Measurements from ENCODE around the gene TMEM272. TPM values are rescaled to one million over a fixed set of nuclear protein-coding genes. Genes with fewer than 3 reads are reported as not detected.

TMEM272 gene
- total and polyA plus RNA-seq, 2 of the 4 experiments (the other 2 are of a cell fraction) = not detected

DNA sequence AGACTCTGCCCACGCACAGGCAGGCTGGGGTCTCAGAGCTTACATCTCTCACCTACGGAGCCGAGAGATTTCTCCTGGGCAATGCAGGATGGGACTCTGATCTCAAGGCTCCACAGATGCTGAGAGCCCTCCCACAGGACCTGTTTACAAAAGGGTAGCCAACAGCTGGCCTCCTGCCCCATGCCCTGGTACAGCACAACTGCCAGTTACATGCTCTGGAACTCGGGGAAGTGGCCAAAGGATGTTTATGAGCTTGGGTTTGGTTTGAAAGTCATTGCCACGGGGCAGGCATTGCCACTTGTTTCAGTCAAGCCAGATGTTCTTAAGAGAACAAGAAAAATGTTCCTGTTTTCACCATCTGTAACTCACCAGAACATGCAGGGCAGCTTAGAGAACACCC lies 44.5 kb downstream of the TMEM272 start:
- Histone ChIP-seq H3K79me1 (ENCODE audit: low read depth in 1 of 2, low read length in 2 of 2) (peaks cover 0 to 9% of the 10 kb centered on the region in 2 experiments; a peak in 1 of 4 replicates), H2AFZ (replicated peaks; ENCODE audit: low read length, poor library complexity) (no peak overlapping the region), H4K91ac (ENCODE audit: insufficient read depth, low read depth, low read length) (no peak overlapping the region), H4K5ac (ENCODE audit: low read depth, low read length) (no peak overlapping the region), H3K27ac (ENCODE audit: insufficient read depth, low read length) (no peak overlapping the region), H3K18ac (ENCODE audit: low read depth, low read length) (no peak overlapping the region), H2BK20ac (ENCODE audit: low read depth, low read length) (no peak overlapping the region), H3K23ac (ENCODE audit: low read depth, low read length) (no peak overlapping the region), H4K20me1 (ENCODE audit: insufficient read depth, low read length) (no peaks in the 10 kb centered on the region), H3K56ac (ENCODE audit: extremely low read depth, insufficient read depth, low read length) (no peak overlapping the region), H3K4me1 (ENCODE audit: control insufficient read depth, insufficient read depth, low read length) (peaks cover 4% of the 10 kb centered on the region), H3K4me3 (ENCODE audit: insufficient read depth, low read depth, low read length) (no peak overlapping the region), H2BK120ac (ENCODE audit: low read depth, low read length) (no peak overlapping the region), H2BK15ac (ENCODE audit: low read depth, low read length) (no peak overlapping the region), H3K4me2 (ENCODE audit: low read depth, low read length) (no peak overlapping the region), H2AK9ac (replicated peaks; ENCODE audit: low read depth, low read length, poor library complexity) (no peak overlapping the region), H2AK5ac (ENCODE audit: low read depth, low read length) (no peak overlapping the region), H3K14ac (replicated peaks; ENCODE audit: low read depth, low read length) (no peak overlapping the region), H3K36me3 (ENCODE audit: control insufficient read depth, insufficient read depth, low read length) (no peaks in the 10 kb centered on the region), H2BK5ac (ENCODE audit: low read depth, low read length, poor library complexity, severe bottlenecking) (no peak overlapping the region), H4K8ac (ENCODE audit: low read depth in 2 of 2, low read length in 2 of 2) (no peak overlapping the region), H3K9me3 (ENCODE audit: control insufficient read depth, insufficient read depth, low read length) (no peaks in the 10 kb centered on the region), H3K27me3 (ENCODE audit: control insufficient read depth, insufficient read depth, low read length) (no peaks in the 10 kb centered on the region), H3K9me1 (ENCODE audit: insufficient read depth, low read length) (peaks cover 4% of the 10 kb centered on the region; the same call in 1 of the 2 replicates), H3K4ac (ENCODE audit: low read depth, low read length) (no peak overlapping the region), H3K9ac (ENCODE audit: low read depth, low read length) (no peak overlapping the region)
- dilution Hi-C loops (cut with HindIII; ENCODE audit: low sequenced_read_pairs, unreplicated experiment) (no loop called here), intact Hi-C loops (cut with micrococcal nuclease) (loop anchor here (5.0 to 10.0 kb wide), 2 partner anchors 348 to 576 kb away; partner anchors contain the start of genes FAM124A and INTS6), in situ Hi-C loops (cut with MboI; ENCODE audit: low sequenced_read_pairs) (no loop called here)
- BruUV-seq (replicated peaks) = no TSS peak
- ATAC-seq (ENCODE audit: low read depth) = no peak
- POLR2A ChIA-PET (ENCODE audit: unreplicated experiment) = no interaction called here
- 83% methylated on average over 2 of the region's 5 CpGs; no CpG with 5 or more reads in 1 of the 2 experiments for WGBS, 2 experiments (ENCODE audit: extremely low coverage in 2 of 2, insufficient read length in 1 of 2)
- DNase-seq = no peak
- CTCF ChIA-PET = no interaction called here
- TF ChIP-seq MAFK (IDR thresholded peaks at IDR 0.05; ENCODE audit: low read depth, low read length) (no peak), POLR2A (IDR thresholded peaks at IDR 0.05; ENCODE audit: low read depth, low read length) (no peak), RAD21 (IDR thresholded peaks at IDR 0.05; ENCODE audit: low read length) (no peak), NFE2L2 (IDR thresholded peaks at IDR 0.05; ENCODE audit: low read depth, low read length) (no peak), CHD1 (IDR thresholded peaks at IDR 0.05; ENCODE audit: low read depth, low read length) (no peak), FOS (IDR thresholded peaks at IDR 0.05; ENCODE audit: low read depth, low read length) (no peak), RCOR1 (IDR thresholded peaks at IDR 0.05; ENCODE audit: insufficient replicate concordance, low read length) (no peak), SMC3 (IDR thresholded peaks at IDR 0.05; ENCODE audit: low read depth, low read length) (no peak), RFX5 (IDR thresholded peaks at IDR 0.05; ENCODE audit: low read depth, low read length) (no peak), CEBPB (IDR thresholded peaks at IDR 0.05; ENCODE audit: low read depth, low read length) (no peak), MAZ (IDR thresholded peaks at IDR 0.05; ENCODE audit: borderline replicate concordance, low read depth, low read length) (no peak), BHLHE40 (IDR thresholded peaks at IDR 0.05; ENCODE audit: low read depth, low read length) (no peak)
- TF ChIP-seq, protein P1, sequence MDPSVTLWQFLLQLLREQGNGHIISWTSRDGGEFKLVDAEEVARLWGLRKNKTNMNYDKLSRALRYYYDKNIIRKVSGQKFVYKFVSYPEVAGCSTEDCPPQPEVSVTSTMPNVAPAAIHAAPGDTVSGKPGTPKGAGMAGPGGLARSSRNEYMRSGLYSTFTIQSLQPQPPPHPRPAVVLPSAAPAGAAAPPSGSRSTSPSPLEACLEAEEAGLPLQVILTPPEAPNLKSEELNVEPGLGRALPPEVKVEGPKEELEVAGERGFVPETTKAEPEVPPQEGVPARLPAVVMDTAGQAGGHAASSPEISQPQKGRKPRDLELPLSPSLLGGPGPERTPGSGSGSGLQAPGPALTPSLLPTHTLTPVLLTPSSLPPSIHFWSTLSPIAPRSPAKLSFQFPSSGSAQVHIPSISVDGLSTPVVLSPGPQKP (IDR thresholded peaks at IDR 0.05; ENCODE audit: borderline replicate concordance, low read depth, low read length) = no peak
- TF ChIP-seq, protein P2, sequence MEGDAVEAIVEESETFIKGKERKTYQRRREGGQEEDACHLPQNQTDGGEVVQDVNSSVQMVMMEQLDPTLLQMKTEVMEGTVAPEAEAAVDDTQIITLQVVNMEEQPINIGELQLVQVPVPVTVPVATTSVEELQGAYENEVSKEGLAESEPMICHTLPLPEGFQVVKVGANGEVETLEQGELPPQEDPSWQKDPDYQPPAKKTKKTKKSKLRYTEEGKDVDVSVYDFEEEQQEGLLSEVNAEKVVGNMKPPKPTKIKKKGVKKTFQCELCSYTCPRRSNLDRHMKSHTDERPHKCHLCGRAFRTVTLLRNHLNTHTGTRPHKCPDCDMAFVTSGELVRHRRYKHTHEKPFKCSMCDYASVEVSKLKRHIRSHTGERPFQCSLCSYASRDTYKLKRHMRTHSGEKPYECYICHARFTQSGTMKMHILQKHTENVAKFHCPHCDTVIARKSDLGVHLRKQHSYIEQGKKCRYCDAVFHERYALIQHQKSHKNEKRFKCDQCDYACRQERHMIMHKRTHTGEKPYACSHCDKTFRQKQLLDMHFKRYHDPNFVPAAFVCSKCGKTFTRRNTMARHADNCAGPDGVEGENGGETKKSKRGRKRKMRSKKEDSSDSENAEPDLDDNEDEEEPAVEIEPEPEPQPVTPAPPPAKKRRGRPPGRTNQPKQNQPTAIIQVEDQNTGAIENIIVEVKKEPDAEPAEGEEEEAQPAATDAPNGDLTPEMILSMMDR (conservative IDR thresholded peaks at IDR 0.05; ENCODE audit: low read depth, low read length) = no peak
- TF ChIP-seq, protein P3, sequence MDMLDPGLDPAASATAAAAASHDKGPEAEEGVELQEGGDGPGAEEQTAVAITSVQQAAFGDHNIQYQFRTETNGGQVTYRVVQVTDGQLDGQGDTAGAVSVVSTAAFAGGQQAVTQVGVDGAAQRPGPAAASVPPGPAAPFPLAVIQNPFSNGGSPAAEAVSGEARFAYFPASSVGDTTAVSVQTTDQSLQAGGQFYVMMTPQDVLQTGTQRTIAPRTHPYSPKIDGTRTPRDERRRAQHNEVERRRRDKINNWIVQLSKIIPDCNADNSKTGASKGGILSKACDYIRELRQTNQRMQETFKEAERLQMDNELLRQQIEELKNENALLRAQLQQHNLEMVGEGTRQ (IDR thresholded peaks at IDR 0.05; ENCODE audit: low read depth, low read length) = no peak
